GM12878 (cell line): ENCODE measurements around the gene LZIC. TPM values are rescaled to one million over a fixed set of nuclear protein-coding genes. Genes with fewer than 3 reads are reported as not detected.
"Not testable (repeated sequence)": the region's sequence is repeated elsewhere in the genome, so short reads cannot be mapped to it uniquely, and the experiment has no call there.

Experiments
- ATAC-seq: fragments of 200-7000 bp; cut with Tn5 transposase; 3 replicates; pipeline ENCODE4 v1.9.1; 2020; ENCODE audit warnings: mild to moderate bottlenecking, moderate library complexity
- BruUV-seq: library from RNA; stranded (reverse); fragments of 400-500 nt; replicated peaks from 2 replicates; lab custom pipeline; 2021; lab: Mats Ljungman, UMichigan
- CTCF ChIA-PET: fragments of 300-600 bp; sonication (Branson Sonifier 250); formaldehyde crosslinking; extraction: SDS; loops from one replicate; lab custom pipeline; 2021; ENCODE audit warnings: inconsistent platforms; lab: Yijun Ruan, JAX
- POLR2A ChIA-PET: fragments of 350-600 bp; formaldehyde crosslinking; extraction: SDS; loops from one replicate; lab custom pipeline; 2021; ENCODE audit warnings: inconsistent platforms; lab: Charles Lee
- RAD21 ChIA-PET: fragments of 300-600 bp; sonication (Branson Sonifier 250); formaldehyde crosslinking; loops from one replicate; lab custom pipeline; 2023; ENCODE audit warnings: antibody characterized with exemption; ENCODE audit not compliant: unreplicated experiment; lab: Charles Lee
- SMC1A ChIA-PET: fragments of 300-600 bp; sonication (Branson Sonifier 250); formaldehyde crosslinking; loops from one replicate; lab custom pipeline; 2023; ENCODE audit not compliant: unreplicated experiment, uncharacterized antibody; lab: Charles Lee
- DNase-seq: peaks from one replicate; pipeline ENCODE4 v3.0.0-alpha.2; 2011; ENCODE audit warnings: low read depth, low spot score
- FAIRE-seq: peaks from 3 replicates; lab custom pipeline; 2011; peaks lifted over from hg19 to GRCh38; lab: Jason Lieb, UNC
- H2AFZ ChIP-seq: 2 replicates; pipeline ENCODE4 v1.6.0; 2011; ENCODE audit warnings: low read depth, low read length, control low read depth; ENCODE audit not compliant: control insufficient read depth
- H3K27ac ChIP-seq: 2 replicates; pipeline ENCODE4 v1.5.1; 2011; ENCODE audit warnings: control low read depth; ENCODE audit not compliant: control insufficient read depth, insufficient read depth
- H3K27me3 ChIP-seq, 2 experiments: replicated peaks in 1 of 2; 2 replicates each; pipeline versions ENCODE4 v1.6.0 to v1.6.1; 2011; ENCODE audit warnings: low read length in 1 of 2; ENCODE audit not compliant: control insufficient read depth in 2 of 2, insufficient read depth in 2 of 2
- H3K36me3 ChIP-seq, 2 experiments: 2 replicates each; pipeline ENCODE4 v1.5.1; 2011; ENCODE audit warnings: low read length in 1 of 2; ENCODE audit not compliant: control insufficient read depth in 2 of 2, insufficient read depth in 2 of 2
- H3K4me1 ChIP-seq: 2 replicates; pipeline ENCODE4 v1.6.1; 2011; ENCODE audit warnings: mild to moderate bottlenecking, low read length, moderate library complexity, mixed read lengths; ENCODE audit not compliant: control insufficient read depth, insufficient read depth
- H3K4me2 ChIP-seq: 2 replicates; pipeline ENCODE4 v1.6.0; 2011; ENCODE audit warnings: control low read depth; ENCODE audit not compliant: control insufficient read depth, insufficient read depth
- H3K4me3 ChIP-seq: fragments of 200-600 bp; sonication (generic); 2 replicates; pipeline ENCODE4 v1.5.1; 2016
- H3K79me2 ChIP-seq: 2 replicates; pipeline ENCODE4 v1.6.0; 2011; ENCODE audit warnings: low read length; ENCODE audit not compliant: control insufficient read depth, insufficient read depth
- H3K9ac ChIP-seq: 2 replicates; pipeline ENCODE4 v1.8.0; 2011; ENCODE audit warnings: low read length, control low read depth, mixed read lengths; ENCODE audit not compliant: control insufficient read depth, insufficient read depth
- H3K9me3 ChIP-seq: replicated peaks from 3 replicates; pipeline ENCODE4 v1.5.1; 2011; ENCODE audit warnings: mild to moderate bottlenecking, low read length; ENCODE audit not compliant: control insufficient read depth, insufficient read depth
- H4K20me1 ChIP-seq: 2 replicates; pipeline ENCODE4 v1.6.0; 2011; ENCODE audit not compliant: control insufficient read depth, insufficient read depth
- HDAC2 ChIP-seq: fragments of 200-600 bp; sonication (generic); IDR thresholded peaks from 2 replicates; pipeline ENCODE4 v1.6.1; 2017
- MEF2A ChIP-seq: IDR thresholded peaks from 2 replicates; pipeline ENCODE4 v1.6.1; 2011; ENCODE audit warnings: low read depth, mild to moderate bottlenecking, low read length, moderate library complexity; ENCODE audit not compliant: insufficient read depth
- USF2 ChIP-seq: IDR thresholded peaks from 2 replicates; pipeline ENCODE4 v1.6.1; 2011; ENCODE audit warnings: low read depth, low read length, improper control_type of control experiment, borderline replicate concordance
- ZBTB40 ChIP-seq: fragments of 450-650 bp; IDR thresholded peaks from 2 replicates; pipeline ENCODE4 v1.6.1; 2016; ENCODE audit warnings: mild to moderate bottlenecking, moderate library complexity, borderline replicate concordance
- WGBS: methylation state at CpG from one replicate; pipeline ENCODE4 v1.1.6; 2016; ENCODE audit warnings: low lambda C conversion rate; ENCODE audit not compliant: insufficient replicate concordance, insufficient coverage; ENCODE audit errors: missing lambda C conversion rate; 5-methylcytosine and 5-hydroxymethylcytosine counted together
- in situ Hi-C: fragments of 300-500 bp; cut with MboI; formaldehyde crosslinking; loops from 9 replicates; pipeline ENCODE4 v1.14.3; 2018; ENCODE audit warnings: mixed read lengths
- intact Hi-C: fragments of 100-400 bp; cut with micrococcal nuclease; formaldehyde crosslinking; loops from one replicate; pipeline ENCODE4 v1.14.2; 2022; ENCODE audit not compliant: unreplicated experiment
- polyA plus RNA-seq, 11 experiments: library from polyadenylated mRNA; depleted of rRNA in 4 of 11; unstranded in 6 of 11; stranded (reverse) in 5 of 11; fragments of >200 nt; fragmentation: Nextera tagmentation in 4 of 11; fragmentation: Illumina TruSeq in 1 of 11; extraction: Ambion mirVana in 4 of 11; extraction: Trizol in 1 of 11; gene quantifications; 1 replicate in 1 of 11; 2 replicates in 10 of 11; pipeline versions ENCODE4 v1.2.1 to v1.2.3, GENCODE V29; 2011 to 2016; ENCODE audit warnings: inconsistent platforms in 2 of 11, missing spikeins in 2 of 11, low read depth in 1 of 11
- total RNA-seq, 4 experiments: library from RNA; depleted of rRNA in 3 of 4; stranded (reverse); fragments of >200 nt in 3 of 4; fragmentation: Illumina TruSeq in 1 of 4; extraction: Trizol in 1 of 4; gene quantifications; 2 replicates each; pipeline versions ENCODE4 v1.2.1 to v1.2.3, GENCODE V29; 2013 to 2021

LZIC gene
- total and polyA plus RNA-seq, 10 of the 15 experiments (the other 5 are each of a cell fraction or from before 2014, with no cell fraction given) = 7.3 to 30.3 (median 17.1) TPM

- TF ChIP-seq MEF2A (no peak), HDAC2 (no peak), ZBTB40 (no peak), USF2 (no peak)
- TF ChIP-seq, all 136 proteins: peak for 0
Observed at GRCh38 chr1:9917901-9918300, 25.3 kb downstream of the LZIC start (continued).

- ATAC-seq, H3K36me3 ChIP-seq, H3K9me3 ChIP-seq, H2AFZ ChIP-seq, RAD21 ChIA-PET, BruUV-seq, H3K9ac ChIP-seq, H4K20me1 ChIP-seq, intact Hi-C loops, FAIRE-seq, H3K4me3 ChIP-seq, H3K27ac ChIP-seq, H3K79me2 ChIP-seq, DNase-seq, H3K4me2 ChIP-seq, H3K27me3 ChIP-seq, in situ Hi-C loops, H3K4me1 ChIP-seq: not testable (repeated sequence)
- 24% methylated on average over 3 of the region's 3 CpGs for WGBS
- ChIA-PET POLR2A (interaction anchor here (0.6 kb wide), 4 partner anchors 100 to 1135 kb away, joined by 3 to 5 read pairs (median 3); no protein-coding TSS in a partner anchor), CTCF (interaction anchor here (0.9 to 3.3 kb wide), 3 partner anchors 24 to 43 kb away, joined by 3 to 10 read pairs (median 4); no protein-coding TSS in a partner anchor), SMC1A (interaction anchor here (1.3 kb wide), 1 partner anchor 43 kb away, joined by 3 read pairs; no protein-coding TSS in a partner anchor)
Observed at GRCh38 chr1:9917495-9917894, 25.7 kb downstream of the LZIC start.
